ENCODE results near the gene MGAT4B.

- TF ChIP-seq, protein P1, sequence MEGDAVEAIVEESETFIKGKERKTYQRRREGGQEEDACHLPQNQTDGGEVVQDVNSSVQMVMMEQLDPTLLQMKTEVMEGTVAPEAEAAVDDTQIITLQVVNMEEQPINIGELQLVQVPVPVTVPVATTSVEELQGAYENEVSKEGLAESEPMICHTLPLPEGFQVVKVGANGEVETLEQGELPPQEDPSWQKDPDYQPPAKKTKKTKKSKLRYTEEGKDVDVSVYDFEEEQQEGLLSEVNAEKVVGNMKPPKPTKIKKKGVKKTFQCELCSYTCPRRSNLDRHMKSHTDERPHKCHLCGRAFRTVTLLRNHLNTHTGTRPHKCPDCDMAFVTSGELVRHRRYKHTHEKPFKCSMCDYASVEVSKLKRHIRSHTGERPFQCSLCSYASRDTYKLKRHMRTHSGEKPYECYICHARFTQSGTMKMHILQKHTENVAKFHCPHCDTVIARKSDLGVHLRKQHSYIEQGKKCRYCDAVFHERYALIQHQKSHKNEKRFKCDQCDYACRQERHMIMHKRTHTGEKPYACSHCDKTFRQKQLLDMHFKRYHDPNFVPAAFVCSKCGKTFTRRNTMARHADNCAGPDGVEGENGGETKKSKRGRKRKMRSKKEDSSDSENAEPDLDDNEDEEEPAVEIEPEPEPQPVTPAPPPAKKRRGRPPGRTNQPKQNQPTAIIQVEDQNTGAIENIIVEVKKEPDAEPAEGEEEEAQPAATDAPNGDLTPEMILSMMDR (conservative IDR thresholded peaks at IDR 0.05) = no peak
- TF ChIP-seq EZH2 (IDR thresholded peaks at IDR 0.05; ENCODE audit: low read depth) = no peak
Observed at GRCh38 chr5:179780362-179780761, 26.3 kb downstream of the MGAT4B start.
